CD4-positive, alpha-beta T cell (primary cell): ENCODE measurements around the gene LRRK1. TPM values are rescaled to one million over a fixed set of nuclear protein-coding genes. Genes with fewer than 3 reads are reported as not detected.

ENCODE experiments used
- ATAC-seq: fragments of 200-7000 bp; cut with Tn5 transposase; one replicate; pipeline ENCODE4 v1.10.0; 2022; ENCODE audit warnings: mild to moderate bottlenecking; ENCODE audit not compliant: poor library complexity
- CTCF ChIA-PET: fragments of 350-600 bp; sonication (Branson Sonifier 250); formaldehyde crosslinking; loops from one replicate; lab custom pipeline; 2021; ENCODE audit warnings: antibody characterized with exemption, inconsistent platforms; lab: Charles Lee
- POLR2A ChIA-PET: fragments of 350-600 bp; sonication (Branson Sonifier 250); formaldehyde crosslinking; loops from one replicate; lab custom pipeline; 2021; ENCODE audit warnings: antibody characterized with exemption, inconsistent platforms; lab: Charles Lee
- DNase-seq, 14 experiments: peaks; one replicate each; pipeline ENCODE4 v3.0.0-alpha.2; 2013 to 2020; ENCODE audit warnings: mixed read lengths in 2 of 14
- H3K27ac ChIP-seq, 2 donors: one replicate each; pipeline versions ENCODE4 v1.5.1 to v1.7.0; 2013; ENCODE audit warnings: low read length in 2 of 2, low read depth in 1 of 2, mild to moderate bottlenecking in 1 of 2
- H3K27me3 ChIP-seq, 2 experiments: 1 replicate in 1 of 2; 2 replicates in 1 of 2; pipeline versions ENCODE4 v1.6.1 to v1.7.0; 2013; ENCODE audit warnings: low read length in 2 of 2, control low read depth in 1 of 2, mild to moderate bottlenecking in 1 of 2, moderate library complexity in 1 of 2; ENCODE audit not compliant: insufficient read depth in 2 of 2, control insufficient read depth in 1 of 2
- H3K36me3 ChIP-seq: one replicate; pipeline ENCODE4 v1.6.1; 2013; ENCODE audit warnings: low read length, control low read depth; ENCODE audit not compliant: insufficient read depth
- H3K4me1 ChIP-seq: one replicate; pipeline ENCODE4 v1.6.1; 2013; ENCODE audit warnings: low read length, control low read depth; ENCODE audit not compliant: insufficient read depth
- H3K4me3 ChIP-seq: one replicate; pipeline ENCODE4 v1.5.1; 2013; ENCODE audit warnings: mild to moderate bottlenecking, low read length, moderate library complexity
- H3K9me3 ChIP-seq, 2 experiments: 1 replicate in 1 of 2; 2 replicates in 1 of 2; pipeline versions ENCODE4 v1.6.1 to v1.7.0; 2013; ENCODE audit warnings: low read length in 2 of 2, mild to moderate bottlenecking in 2 of 2, control low read depth in 1 of 2, moderate library complexity in 1 of 2; ENCODE audit not compliant: control insufficient read depth in 1 of 2, insufficient read depth in 1 of 2
- H3K27ac Mint-ChIP-seq: one replicate; pipeline ENCODE4 v1.8.0; 2020; ENCODE audit warnings: mixed read lengths
- H3K27me3 Mint-ChIP-seq: one replicate; pipeline ENCODE4 v1.8.0; 2021; ENCODE audit warnings: mixed read lengths
- H3K36me3 Mint-ChIP-seq: one replicate; pipeline ENCODE4 v1.8.0; 2021; ENCODE audit warnings: low read depth, mixed read lengths
- H3K4me1 Mint-ChIP-seq: one replicate; pipeline ENCODE4 v1.8.0; 2021; ENCODE audit warnings: low read depth, mixed read lengths
- H3K4me3 Mint-ChIP-seq: one replicate; pipeline ENCODE4 v1.8.0; 2020; ENCODE audit warnings: mild to moderate bottlenecking, mixed read lengths
- H3K9me3 Mint-ChIP-seq: one replicate; pipeline ENCODE4 v1.8.0; 2020; ENCODE audit warnings: mixed read lengths
- CTCF ChIP-seq: fragments of 200-600 bp; IDR thresholded peaks from one replicate; pipeline ENCODE4 v1.8.0; 2022; ENCODE audit warnings: antibody characterized with exemption, mild to moderate bottlenecking
- intact Hi-C, 2 experiments: fragments of 100-400 bp; cut with DNase I in 1 of 2; cut with micrococcal nuclease in 1 of 2; formaldehyde crosslinking; loops; one replicate each; pipeline versions ENCODE4 v1.15.1 to v1.9.0; 2023 to 2025; cut with DNase I, micrococcal nuclease
- total RNA-seq, 174 experiments: library from RNA in 2 of 174; stranded (reverse) in 2 of 174; gene quantifications; one replicate each; pipeline ENCODE4 v1.2.3 and lab custom pipeline; 2021 to 2026

LRRK1 gene
- total RNA-seq, 2 experiments from 2014 or later, result 0.60 to 0.73 TPM

GRCh38 chr15:101062471-101063171 is 143.5 kb downstream of the LRRK1 start:
- no peak overlapping the region for H3K27ac ChIP-seq
- Mint-ChIP-seq H3K27me3 (no peaks in the 10 kb centered on the region), H3K4me1 (no peaks in the 10 kb centered on the region), H3K4me3 (no peak overlapping the region), H3K36me3 (no peaks in the 10 kb centered on the region), H3K9me3 (no peaks in the 10 kb centered on the region), H3K27ac (no peak overlapping the region)
- DNase-seq, result no peak
- ChIA-PET POLR2A (no interaction called here), CTCF (no interaction called here)
- no peak for TF ChIP-seq CTCF
- intact Hi-C loops, result no loop called here
- no peak for ATAC-seq
- no peaks in the 10 kb centered on the region for H3K9me3 ChIP-seq
- no peaks in the 10 kb centered on the region for H3K36me3 ChIP-seq
- H3K4me1 ChIP-seq, result no peaks in the 10 kb centered on the region
- H3K27me3 ChIP-seq, result no peaks in the 10 kb centered on the region
- H3K4me3 ChIP-seq, result no peak overlapping the region

- CTCF ChIA-PET, result no interaction called here
- no peak for DNase-seq
Observed at GRCh38 chr15:101063212-101063611, 144.1 kb downstream of the LRRK1 start.

GRCh38 chr15:101063891-101064794 is 145.0 kb downstream of the LRRK1 start:
- H3K4me1 Mint-ChIP-seq, result no peaks in the 10 kb centered on the region
- DNase-seq (no peak), ATAC-seq (no peak)
- Histone ChIP-seq H3K36me3 (no peaks in the 10 kb centered on the region), H3K27ac (no peak overlapping the region), H3K9me3 (no peaks in the 10 kb centered on the region), H3K4me3 (no peak overlapping the region), H3K4me1 (no peaks in the 10 kb centered on the region), H3K27me3 (no peaks in the 10 kb centered on the region)
- H3K27me3 Mint-ChIP-seq, result no peaks in the 10 kb centered on the region
- ChIA-PET POLR2A (no interaction called here), CTCF (no interaction called here)
- H3K36me3 Mint-ChIP-seq, result no peaks in the 10 kb centered on the region
- intact Hi-C loops, result no loop called here
- H3K4me3 Mint-ChIP-seq, result no peak overlapping the region
- TF ChIP-seq CTCF, result no peak
- no peak overlapping the region for H3K27ac Mint-ChIP-seq
- no peaks in the 10 kb centered on the region for H3K9me3 Mint-ChIP-seq

More at GRCh38 chr15:101063212-101063611, 144.1 kb downstream of the LRRK1 start:
- ATAC-seq, result no peak
- no peaks in the 10 kb centered on the region for H3K27me3 ChIP-seq
- TF ChIP-seq CTCF, result no peak
- Mint-ChIP-seq H3K27me3 (no peaks in the 10 kb centered on the region), H3K27ac (no peak overlapping the region), H3K9me3 (no peaks in the 10 kb centered on the region), H3K36me3 (no peaks in the 10 kb centered on the region), H3K4me1 (no peaks in the 10 kb centered on the region), H3K4me3 (no peak overlapping the region)
- no peak overlapping the region for H3K27ac ChIP-seq
- POLR2A ChIA-PET, result no interaction called here
- no peaks in the 10 kb centered on the region for H3K4me1 ChIP-seq
- no peak overlapping the region for H3K4me3 ChIP-seq
- H3K36me3 ChIP-seq, result no peaks in the 10 kb centered on the region
- intact Hi-C loops, result no loop called here
- H3K9me3 ChIP-seq, result no peaks in the 10 kb centered on the region
